ENCODE measurements around the gene IL10.

The IL10 gene

DNA sequence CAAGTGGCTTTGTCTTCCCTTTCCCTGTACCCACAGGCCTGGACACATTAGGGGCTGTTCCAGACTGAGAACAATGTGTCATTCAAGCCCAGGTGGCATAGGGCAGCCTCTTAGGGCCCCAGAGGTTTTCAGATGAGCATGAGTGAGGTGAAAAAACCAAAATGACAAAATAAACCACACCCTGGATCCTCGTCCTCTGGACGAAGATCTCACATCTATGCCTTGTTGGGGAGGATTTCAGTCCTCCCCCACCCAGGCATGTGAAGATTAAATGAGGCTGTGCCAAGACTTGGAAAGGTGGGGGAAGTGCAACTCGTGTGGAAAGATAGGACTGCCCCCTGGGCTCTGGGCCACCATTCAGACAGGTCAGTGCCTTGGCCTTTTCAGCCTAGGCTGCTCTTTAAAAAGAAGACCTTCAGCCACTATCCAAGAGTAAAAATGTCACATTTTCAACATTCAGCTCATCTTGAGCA is 34.5 kb downstream of the IL10 start:
- FAIRE-seq: no peak
- DNase-seq (ENCODE audit: low spot score): no peak

DNA sequence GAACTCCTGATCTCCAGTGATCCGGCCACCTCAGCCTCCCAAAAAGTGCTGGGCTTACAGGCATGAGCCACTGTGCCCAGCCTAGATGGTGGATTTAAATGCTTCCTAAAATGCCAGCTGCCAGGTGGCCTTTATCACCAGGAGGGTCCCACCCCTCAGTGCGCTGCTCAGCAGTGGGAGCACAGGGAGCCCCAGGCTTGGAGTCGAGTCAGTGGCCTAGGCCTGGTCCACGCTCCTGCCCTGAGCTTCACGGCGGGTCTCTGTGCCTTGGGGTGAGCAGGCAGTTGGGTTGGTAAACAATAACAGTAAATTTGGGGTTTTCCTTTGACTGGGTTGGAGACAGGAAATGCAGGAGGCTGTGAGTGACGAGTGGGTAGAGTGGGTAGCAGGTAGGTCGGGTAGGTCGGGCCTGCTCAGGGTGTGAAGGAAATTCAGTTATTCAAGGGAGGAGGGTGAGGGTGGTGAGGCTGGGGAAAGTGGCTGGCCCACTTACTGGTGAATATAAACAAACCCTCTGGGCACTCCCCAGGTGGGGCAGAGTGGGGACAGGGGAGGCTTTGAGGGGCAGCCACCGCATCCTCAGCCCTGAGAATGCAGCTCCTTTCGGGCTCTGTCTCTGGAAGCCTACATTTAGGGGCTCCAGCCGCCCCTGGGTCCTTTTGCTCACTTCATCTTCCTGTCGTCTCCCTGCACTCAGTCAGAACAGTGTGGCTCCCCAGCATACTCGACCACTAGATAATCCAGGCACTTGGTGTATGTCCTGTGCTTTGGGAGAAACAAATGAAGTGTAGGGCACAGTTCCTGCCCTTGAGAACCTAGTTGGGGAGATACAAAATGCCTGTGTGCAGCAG is 35.2 kb downstream of the IL10 start:
- no peak for DNase-seq (ENCODE audit: low spot score)
- FAIRE-seq: no peak

GRCh38 chr1:206735553-206736031 is 36.7 kb downstream of the IL10 start:
- DNase-seq (ENCODE audit: low spot score): no peak
- FAIRE-seq: no peak

DNA sequence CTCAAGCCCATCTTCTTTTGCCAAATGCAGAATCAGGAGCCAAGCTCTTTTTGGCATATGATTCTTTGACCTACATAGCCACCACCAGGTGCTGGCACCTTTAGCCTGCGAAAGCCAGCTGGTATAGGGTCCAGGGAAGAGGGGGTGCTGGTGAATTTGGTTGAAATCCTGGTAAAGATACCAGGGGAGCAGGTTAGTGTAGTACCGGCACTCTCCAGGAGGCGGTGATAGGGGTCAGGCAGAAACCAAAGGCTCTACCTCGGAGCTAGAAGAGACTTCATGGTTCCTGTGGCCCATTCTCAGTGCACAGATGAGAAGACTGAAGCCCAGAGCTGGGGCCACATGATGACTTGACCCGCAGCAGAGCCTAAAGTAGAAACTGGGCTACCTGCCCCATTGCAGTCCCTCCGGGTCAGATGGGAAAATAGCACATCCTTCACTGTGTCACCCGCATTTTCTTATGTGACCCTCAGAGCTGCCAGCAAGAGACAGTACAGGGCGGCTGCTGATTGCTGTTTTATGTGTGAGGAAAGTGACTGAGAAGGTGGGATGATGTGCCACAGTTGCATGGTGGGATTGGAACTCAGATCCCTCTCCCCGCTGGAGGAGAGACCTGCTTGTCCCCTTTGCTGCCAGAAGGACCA is 37.7 kb downstream of the IL10 start:
- DNase-seq (ENCODE audit: low spot score) (no peak), FAIRE-seq (no peak)

- DNase-seq (ENCODE audit: low spot score): no peak
- no peak for FAIRE-seq
Observed at GRCh38 chr1:206732992-206733391, 39.3 kb downstream of the IL10 start.

- no peak for FAIRE-seq
- DNase-seq (ENCODE audit: low spot score): no peak
Observed at GRCh38 chr1:206732508-206732907, 39.8 kb downstream of the IL10 start.

- no peak for FAIRE-seq
Observed at GRCh38 chr1:206729507-206729906, 42.8 kb downstream of the IL10 start.

GRCh38 chr1:206729050-206729449 is 43.2 kb downstream of the IL10 start:
- FAIRE-seq (no peak), DNase-seq (ENCODE audit: low spot score) (no peak)

More at GRCh38 chr1:206729507-206729906, 42.8 kb downstream of the IL10 start:
- DNase-seq (ENCODE audit: low spot score): no peak

- FAIRE-seq: no peak
Observed at GRCh38 chr1:206728697-206728987, 43.7 kb downstream of the IL10 start.

DNA sequence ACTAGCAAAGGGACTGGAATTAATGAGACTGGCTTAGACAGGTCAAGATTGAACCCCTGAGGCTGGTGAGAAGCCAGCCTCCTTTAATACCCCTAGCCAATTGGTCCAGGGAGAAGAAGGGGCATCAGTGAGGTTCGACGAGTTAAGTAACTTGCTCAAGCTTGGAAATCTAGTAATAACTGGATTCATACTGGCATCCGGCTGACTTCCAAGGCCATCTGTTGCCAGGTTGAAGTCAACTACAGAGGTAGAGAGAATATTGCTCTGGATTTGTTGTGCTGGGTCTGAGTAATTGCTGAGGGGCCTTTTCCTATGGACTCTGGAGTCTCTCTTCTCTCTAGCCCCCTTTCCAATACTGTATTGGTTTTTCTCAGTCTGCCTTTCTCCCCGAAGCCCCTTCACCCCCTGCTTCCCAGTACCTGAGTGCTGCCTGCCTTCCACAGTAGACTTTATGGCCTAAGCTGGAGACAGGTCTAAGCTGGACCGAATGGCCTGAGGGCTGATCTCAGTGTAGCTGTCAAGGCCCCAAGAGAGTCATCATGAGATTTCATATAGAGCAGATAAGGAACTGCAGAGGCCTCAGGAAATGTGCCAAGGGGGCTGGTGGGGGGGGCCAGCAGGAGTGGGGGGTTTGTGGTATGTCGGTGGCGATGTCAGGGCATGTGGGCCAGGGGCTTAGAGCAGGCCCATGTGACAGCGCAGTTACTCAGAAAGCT is 44.2 kb downstream of the IL10 start:
- FAIRE-seq (no peak), DNase-seq (ENCODE audit: low spot score) (no peak)

More at GRCh38 chr1:206728697-206728987, 43.7 kb downstream of the IL10 start:
- DNase-seq (ENCODE audit: low spot score): no peak

- DNase-seq (ENCODE audit: low spot score): peak; percentile 25
- no peak for FAIRE-seq
Observed at GRCh38 chr1:206725109-206725963, 47.0 kb downstream of the IL10 start.

GRCh38 chr1:206723805-206724472 is 48.4 kb downstream of the IL10 start:
- peak; percentile 89 for DNase-seq (ENCODE audit: low spot score)
- FAIRE-seq: peak; percentile 89

DNA sequence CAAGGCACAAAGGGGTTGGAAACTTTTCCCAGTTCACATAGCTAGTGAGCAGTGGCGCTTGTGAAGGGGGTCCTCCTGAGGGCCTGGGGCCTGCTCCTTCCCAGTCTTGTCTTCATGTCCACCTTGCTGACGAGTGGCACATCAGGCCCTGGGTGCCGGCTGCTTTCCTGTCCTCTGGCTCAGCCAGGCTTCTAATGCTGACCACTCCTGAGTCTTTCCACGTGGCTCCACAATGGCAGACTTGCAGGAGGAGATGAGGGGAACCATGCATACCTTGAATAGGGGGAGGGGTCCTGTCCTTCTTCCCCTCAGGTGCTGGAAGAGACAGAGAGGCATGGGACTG is 48.9 kb downstream of the IL10 start:
- FAIRE-seq: no peak
- DNase-seq (ENCODE audit: low spot score): no peak

- no peak for FAIRE-seq
- DNase-seq (ENCODE audit: low spot score): peak; percentile 56
Observed at GRCh38 chr1:206722751-206723461, 49.4 kb downstream of the IL10 start.

DNA sequence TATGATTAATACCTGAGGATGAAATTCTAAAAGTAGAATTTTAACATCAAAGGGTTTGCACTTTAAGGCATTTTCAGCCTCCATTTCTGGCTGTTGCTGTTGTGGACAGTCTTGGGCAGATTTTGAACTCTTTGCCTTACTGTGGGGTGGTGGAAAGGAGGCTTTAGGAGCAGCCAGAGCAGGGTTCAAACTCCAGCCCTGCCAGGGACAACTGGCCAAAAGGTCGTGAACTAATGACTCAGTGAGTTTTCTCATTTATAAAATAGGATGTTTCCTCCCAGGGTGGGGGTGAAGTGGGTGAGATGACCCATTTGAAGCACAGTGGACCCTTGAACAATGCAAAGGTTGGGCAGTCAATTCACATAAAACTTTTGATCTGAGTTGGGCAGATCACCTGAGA is 50.8 kb downstream of the IL10 start:
- FAIRE-seq (no peak), DNase-seq (ENCODE audit: low spot score) (no peak)

GRCh38 chr1:206719169-206719839 is 53.0 kb downstream of the IL10 start:
- FAIRE-seq: no peak
- no peak for DNase-seq (ENCODE audit: low spot score)

DNA sequence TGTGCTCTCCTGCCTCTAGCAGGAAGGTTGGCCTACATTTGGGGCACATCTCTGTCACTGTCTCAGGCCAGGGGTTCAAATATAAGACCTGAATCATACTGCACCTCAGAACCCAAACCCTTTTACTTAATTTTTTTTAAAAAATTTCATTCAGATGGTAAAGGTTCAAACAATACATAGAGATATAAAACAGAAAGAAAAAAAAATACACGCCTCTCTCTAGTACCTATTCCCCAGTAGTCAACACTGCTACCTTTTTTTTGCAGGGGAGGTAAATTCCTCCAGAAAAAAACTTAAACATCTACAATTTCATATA is 54.7 kb downstream of the IL10 start:
- no peak for DNase-seq (ENCODE audit: low spot score)
- no peak for FAIRE-seq
